Hepatocyte (in vitro differentiated cells): Measurements from ENCODE around the gene ARHGAP6. TPM values are rescaled to one million over a fixed set of nuclear protein-coding genes. Genes with fewer than 3 reads are reported as not detected.

ENCODE experiments used
- DNase-seq: peaks from one replicate; pipeline ENCODE4 v3.0.0-alpha.2; 2016; ENCODE audit warnings: low spot score
- H2AFZ ChIP-seq: fragments of 200-600 bp; sonication (generic); 2 replicates; pipeline ENCODE4 v1.6.0; 2016; ENCODE audit warnings: antibody characterized with exemption, mild to moderate bottlenecking
- H3K27ac ChIP-seq: fragments of 200-600 bp; sonication (generic); 2 replicates; pipeline ENCODE4 v1.5.1; 2016; ENCODE audit warnings: mild to moderate bottlenecking
- H3K27me3 ChIP-seq: fragments of 200-600 bp; sonication (generic); 2 replicates; pipeline ENCODE4 v1.6.1; 2016
- H3K36me3 ChIP-seq: fragments of 200-600 bp; sonication (generic); replicated peaks from 2 replicates; pipeline ENCODE4 v1.5.1; 2016; ENCODE audit warnings: low read depth; ENCODE audit not compliant: insufficient read depth
- H3K4me1 ChIP-seq: fragments of 200-600 bp; sonication (generic); 2 replicates; pipeline ENCODE4 v1.5.1; 2016; ENCODE audit warnings: mild to moderate bottlenecking, moderate library complexity; ENCODE audit not compliant: insufficient read depth
- H3K4me2 ChIP-seq: fragments of 200-600 bp; sonication (generic); 2 replicates; pipeline ENCODE4 v1.6.0; 2016
- H3K4me3 ChIP-seq: fragments of 200-600 bp; sonication (generic); 2 replicates; pipeline ENCODE4 v1.5.1; 2016; ENCODE audit warnings: mild to moderate bottlenecking
- H3K79me2 ChIP-seq: fragments of 200-600 bp; sonication (generic); 2 replicates; pipeline ENCODE4 v1.6.0; 2017; ENCODE audit warnings: mild to moderate bottlenecking
- H3K9me2 ChIP-seq: fragments of 200-600 bp; sonication (generic); replicated peaks from 2 replicates; pipeline ENCODE4 v1.6.0; 2017; ENCODE audit warnings: mild to moderate bottlenecking; ENCODE audit not compliant: insufficient read depth
- H3K9me3 ChIP-seq: fragments of 200-600 bp; sonication (generic); 2 replicates; pipeline ENCODE4 v1.5.1; 2016; ENCODE audit warnings: low read depth, mild to moderate bottlenecking
- H4K20me1 ChIP-seq: fragments of 200-600 bp; sonication (generic); 2 replicates; pipeline ENCODE4 v1.6.0; 2016; ENCODE audit warnings: mild to moderate bottlenecking; ENCODE audit not compliant: insufficient read depth, poor library complexity, severe bottlenecking
- EZH2 ChIP-seq: fragments of 200-600 bp; sonication (generic); IDR thresholded peaks from 2 replicates; pipeline ENCODE4 v1.6.1; 2016; ENCODE audit warnings: antibody characterized with exemption, mild to moderate bottlenecking, borderline replicate concordance
- EZH2phosphoT487 ChIP-seq: fragments of 200-600 bp; sonication (generic); IDR thresholded peaks from one replicate; pipeline ENCODE4 v1.6.1; 2018; ENCODE audit warnings: antibody characterized with exemption, mild to moderate bottlenecking, low read depth, moderate library complexity; ENCODE audit not compliant: unreplicated experiment, severe bottlenecking
- WGBS: methylation state at CpG from one replicate; pipeline ENCODE4 v1.1.6; 2016; ENCODE audit warnings: low lambda C conversion rate; ENCODE audit errors: missing lambda C conversion rate; 5-methylcytosine and 5-hydroxymethylcytosine counted together
- polyA plus RNA-seq: library from polyadenylated mRNA; unstranded; fragments of >200 nt; fragmentation: Nextera tagmentation; extraction: Ambion mirVana; gene quantifications from 2 replicates; pipeline ENCODE4 v1.2.1, GENCODE V29; 2016
- total RNA-seq: library from RNA; depleted of rRNA; stranded (reverse); fragments of >200 nt; gene quantifications from 2 replicates; pipeline ENCODE4 v1.2.3, GENCODE V29; 2014
- TF ChIP-seq, protein P1 (sequence below): fragments of 200-600 bp; sonication (generic); IDR thresholded peaks from 2 replicates; pipeline ENCODE4 v1.5.1; 2016; ENCODE audit warnings: antibody characterized with exemption, mild to moderate bottlenecking; ENCODE audit not compliant: poor library complexity

Gene ARHGAP6
- total and polyA plus RNA-seq, 2 experiments from 2014 or later, result 4.9 to 6.9 TPM

DNA sequence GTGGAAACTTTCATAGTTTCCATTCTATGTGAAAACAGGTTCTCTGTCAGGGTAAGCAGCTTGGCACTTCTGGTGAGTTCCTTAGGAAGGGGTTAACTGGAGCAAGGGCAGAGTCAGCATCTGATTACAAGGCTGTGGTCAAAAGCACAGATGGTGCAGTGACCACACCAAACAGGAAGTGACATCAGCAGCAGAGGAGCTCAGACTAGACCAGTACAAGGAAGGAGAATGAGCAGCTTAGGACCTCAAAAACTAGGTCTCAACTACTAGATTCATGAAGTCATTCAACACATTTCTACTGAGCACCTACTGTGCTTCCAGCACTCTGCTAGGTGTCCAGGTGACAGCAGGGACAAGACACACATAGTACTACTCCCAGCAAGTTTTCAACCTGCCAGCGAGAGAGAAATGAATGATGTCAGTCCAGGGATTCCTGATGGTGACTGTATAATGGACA lies 242.3 kb downstream of the ARHGAP6 start:
- no peak overlapping the region for H3K27ac ChIP-seq
- no peak overlapping the region for H3K4me3 ChIP-seq
- no peak overlapping the region for H2AFZ ChIP-seq
- no peaks in the 10 kb centered on the region for H3K36me3 ChIP-seq
- WGBS, result 89% methylated on average over 1 of the region's 1 CpG
- no peak for DNase-seq
- H3K9me3 ChIP-seq, result no peaks in the 10 kb centered on the region
- no peaks in the 10 kb centered on the region for H3K79me2 ChIP-seq
- no peak overlapping the region for H3K4me2 ChIP-seq
- H3K9me2 ChIP-seq, result no peaks in the 10 kb centered on the region
- H4K20me1 ChIP-seq, result no peaks in the 10 kb centered on the region
- H3K4me1 ChIP-seq, result no peaks in the 10 kb centered on the region
- TF ChIP-seq, protein P1, sequence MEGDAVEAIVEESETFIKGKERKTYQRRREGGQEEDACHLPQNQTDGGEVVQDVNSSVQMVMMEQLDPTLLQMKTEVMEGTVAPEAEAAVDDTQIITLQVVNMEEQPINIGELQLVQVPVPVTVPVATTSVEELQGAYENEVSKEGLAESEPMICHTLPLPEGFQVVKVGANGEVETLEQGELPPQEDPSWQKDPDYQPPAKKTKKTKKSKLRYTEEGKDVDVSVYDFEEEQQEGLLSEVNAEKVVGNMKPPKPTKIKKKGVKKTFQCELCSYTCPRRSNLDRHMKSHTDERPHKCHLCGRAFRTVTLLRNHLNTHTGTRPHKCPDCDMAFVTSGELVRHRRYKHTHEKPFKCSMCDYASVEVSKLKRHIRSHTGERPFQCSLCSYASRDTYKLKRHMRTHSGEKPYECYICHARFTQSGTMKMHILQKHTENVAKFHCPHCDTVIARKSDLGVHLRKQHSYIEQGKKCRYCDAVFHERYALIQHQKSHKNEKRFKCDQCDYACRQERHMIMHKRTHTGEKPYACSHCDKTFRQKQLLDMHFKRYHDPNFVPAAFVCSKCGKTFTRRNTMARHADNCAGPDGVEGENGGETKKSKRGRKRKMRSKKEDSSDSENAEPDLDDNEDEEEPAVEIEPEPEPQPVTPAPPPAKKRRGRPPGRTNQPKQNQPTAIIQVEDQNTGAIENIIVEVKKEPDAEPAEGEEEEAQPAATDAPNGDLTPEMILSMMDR, result no peak
- no peak for TF ChIP-seq EZH2phosphoT487
- TF ChIP-seq EZH2, result no peak
- H3K27me3 ChIP-seq, result no peaks in the 10 kb centered on the region

DNA sequence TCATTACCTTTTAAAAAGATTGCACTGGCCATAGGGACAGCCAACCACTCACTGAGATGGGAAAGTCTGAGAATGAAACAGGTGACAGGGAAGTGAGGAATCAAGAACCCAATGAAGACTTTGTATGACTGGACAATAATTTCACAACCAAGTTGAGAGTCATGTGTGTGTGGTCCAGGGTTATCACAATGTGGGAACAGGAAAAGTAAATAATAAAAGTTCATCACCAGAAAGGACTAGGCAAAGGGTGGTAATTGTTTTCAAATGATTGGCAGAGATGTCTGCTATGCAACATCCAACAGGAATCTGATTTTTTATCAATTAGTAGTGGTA lies 243.2 kb downstream of the ARHGAP6 start:
- Histone ChIP-seq H3K9me3 (no peaks in the 10 kb centered on the region), H3K27ac (no peak overlapping the region), H3K4me1 (no peaks in the 10 kb centered on the region), H2AFZ (no peak overlapping the region), H3K4me2 (no peak overlapping the region), H3K4me3 (no peak overlapping the region), H3K79me2 (no peaks in the 10 kb centered on the region), H3K27me3 (no peaks in the 10 kb centered on the region), H3K36me3 (no peaks in the 10 kb centered on the region), H3K9me2 (no peaks in the 10 kb centered on the region), H4K20me1 (no peaks in the 10 kb centered on the region)
- no peak for DNase-seq
- no peak for TF ChIP-seq EZH2phosphoT487
- TF ChIP-seq, protein P1, result no peak
- no peak for TF ChIP-seq EZH2

DNA sequence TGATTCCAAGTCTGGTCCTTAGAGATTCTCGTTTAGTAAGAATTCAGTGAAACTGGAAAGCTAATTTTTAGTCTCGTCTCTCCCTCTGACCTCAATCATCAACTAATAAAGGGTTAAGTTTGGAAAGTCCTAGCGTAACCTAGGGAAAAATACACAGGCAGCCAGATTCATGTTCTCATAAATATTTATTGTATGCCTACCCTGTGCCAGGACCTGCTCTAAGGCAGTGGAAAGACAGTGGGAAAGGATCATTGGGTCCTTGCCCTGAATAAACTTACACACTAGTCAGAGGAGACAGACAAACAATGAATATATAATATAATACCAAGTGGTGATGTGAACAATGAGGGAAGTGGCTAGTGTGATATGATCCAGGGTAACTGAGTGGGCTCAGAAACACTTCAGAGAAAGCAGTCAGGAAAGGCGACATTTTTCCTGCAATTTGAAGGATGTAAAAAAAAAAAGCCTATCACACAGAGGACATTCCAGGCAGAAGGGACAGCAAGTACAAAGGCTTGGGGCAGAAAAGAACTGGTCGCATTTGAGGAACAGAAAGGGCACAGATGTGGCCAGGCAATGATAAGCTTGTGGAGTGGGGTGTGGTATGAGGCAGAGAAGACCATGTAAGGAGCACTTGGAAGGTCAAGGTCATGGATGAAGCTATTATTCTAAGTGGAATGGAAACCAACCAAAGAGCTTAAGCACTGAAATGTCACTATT lies 243.8 kb downstream of the ARHGAP6 start:
- H3K79me2 ChIP-seq, result no peaks in the 10 kb centered on the region
- no peak overlapping the region for H3K27ac ChIP-seq
- no peaks in the 10 kb centered on the region for H3K27me3 ChIP-seq
- no peak overlapping the region for H2AFZ ChIP-seq
- H3K9me2 ChIP-seq, result no peaks in the 10 kb centered on the region
- H4K20me1 ChIP-seq, result no peaks in the 10 kb centered on the region
- TF ChIP-seq EZH2, result no peak
- no peak for TF ChIP-seq EZH2phosphoT487
- TF ChIP-seq, protein P1, result no peak
- H3K9me3 ChIP-seq, result no peaks in the 10 kb centered on the region
- 68% methylated on average over 5 of the region's 5 CpGs for WGBS
- H3K4me3 ChIP-seq, result no peak overlapping the region
- no peak overlapping the region for H3K4me2 ChIP-seq
- H3K36me3 ChIP-seq, result no peaks in the 10 kb centered on the region
- no peak for DNase-seq
- no peaks in the 10 kb centered on the region for H3K4me1 ChIP-seq
